ENCODE results near the gene SEMA6B.

- TF ChIP-seq CTCF (IDR thresholded peaks at IDR 0.05; ENCODE audit: poor library complexity, severe bottlenecking) (no peak), EZH2 (IDR thresholded peaks at IDR 0.05; ENCODE audit: borderline replicate concordance, insufficient read depth, low read length, poor library complexity, severe bottlenecking) (no peak), REST (IDR thresholded peaks at IDR 0.05; ENCODE audit: borderline replicate concordance) (no peak), POLR2AphosphoS5 (IDR thresholded peaks at IDR 0.05) (no peak), EP300 (conservative IDR thresholded peaks at IDR 0.05; ENCODE audit: poor library complexity, severe bottlenecking) (no peak), TAF1 (IDR thresholded peaks at IDR 0.05; ENCODE audit: low read depth) (no peak), SMC3 (conservative IDR thresholded peaks at IDR 0.05; ENCODE audit: poor library complexity) (no peak), RAD21 (conservative IDR thresholded peaks at IDR 0.05) (no peak)
Measured at GRCh38 chr19:4602915-4603314, 43.4 kb upstream of the SEMA6B start.

All from neural cell (in vitro differentiated cells).